ENCODE data around the gene TPI1. TPM values are rescaled to one million over a fixed set of nuclear protein-coding genes. Genes with fewer than 3 reads are reported as not detected.
A peak's percentile ranks its signal among the peaks of the same experiment; 100 is the strongest.

The TPI1 gene
- total and polyA plus RNA-seq, 2 of the 8 experiments (the other 6 are each of a cell fraction or from before 2014, with no cell fraction given), result 910 to 3,018 TPM

DNA sequence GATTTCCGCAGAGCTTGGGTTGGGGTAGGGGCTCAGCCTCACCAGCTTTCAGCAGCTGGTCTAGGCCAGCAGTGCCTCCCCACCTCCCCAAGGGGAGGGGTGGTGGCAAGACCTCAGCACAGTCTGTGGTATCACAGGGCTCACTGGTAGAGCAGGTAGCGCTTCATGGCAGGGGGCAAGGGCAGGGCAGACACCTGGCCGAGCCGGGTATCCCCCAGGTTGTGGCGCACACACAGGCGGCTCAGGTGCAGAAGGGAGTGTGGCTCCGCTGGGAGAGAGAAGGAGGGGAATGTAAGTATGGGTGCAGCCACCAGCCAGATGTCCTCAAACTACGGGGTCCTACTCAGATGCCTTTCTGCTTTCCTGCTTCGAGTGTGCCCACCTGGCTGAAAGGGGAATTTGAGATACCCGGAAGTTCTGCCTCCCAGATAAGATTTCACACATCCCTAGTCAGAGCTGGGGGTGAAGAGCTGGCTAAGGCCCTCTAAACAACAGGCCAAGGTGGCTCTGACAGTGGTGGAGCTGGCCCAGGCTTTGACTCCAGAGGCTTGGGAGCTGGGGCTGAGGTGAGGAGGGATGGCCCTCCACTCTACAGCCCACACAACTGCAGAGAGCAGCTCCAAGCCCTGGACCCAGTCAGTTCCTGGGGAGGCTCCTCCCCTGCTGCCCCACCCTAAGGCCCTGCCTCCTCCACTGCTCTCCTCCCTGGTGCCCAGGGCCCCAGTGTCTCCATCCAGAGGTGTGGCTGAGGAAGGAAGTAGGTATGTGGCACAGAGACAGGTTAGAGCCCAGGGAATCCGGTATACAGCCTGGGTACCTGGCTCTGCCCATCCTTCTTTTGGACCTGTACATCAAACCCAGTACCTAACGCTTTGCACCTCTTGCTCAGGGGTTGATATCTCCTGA lies 4.0 kb downstream of the TPI1 start (continued):
- TF ChIP-seq RFX5 (IDR thresholded peaks at IDR 0.05; ENCODE audit: borderline replicate concordance, low read depth, low read length), result no peak
- TF ChIP-seq, protein P1, sequence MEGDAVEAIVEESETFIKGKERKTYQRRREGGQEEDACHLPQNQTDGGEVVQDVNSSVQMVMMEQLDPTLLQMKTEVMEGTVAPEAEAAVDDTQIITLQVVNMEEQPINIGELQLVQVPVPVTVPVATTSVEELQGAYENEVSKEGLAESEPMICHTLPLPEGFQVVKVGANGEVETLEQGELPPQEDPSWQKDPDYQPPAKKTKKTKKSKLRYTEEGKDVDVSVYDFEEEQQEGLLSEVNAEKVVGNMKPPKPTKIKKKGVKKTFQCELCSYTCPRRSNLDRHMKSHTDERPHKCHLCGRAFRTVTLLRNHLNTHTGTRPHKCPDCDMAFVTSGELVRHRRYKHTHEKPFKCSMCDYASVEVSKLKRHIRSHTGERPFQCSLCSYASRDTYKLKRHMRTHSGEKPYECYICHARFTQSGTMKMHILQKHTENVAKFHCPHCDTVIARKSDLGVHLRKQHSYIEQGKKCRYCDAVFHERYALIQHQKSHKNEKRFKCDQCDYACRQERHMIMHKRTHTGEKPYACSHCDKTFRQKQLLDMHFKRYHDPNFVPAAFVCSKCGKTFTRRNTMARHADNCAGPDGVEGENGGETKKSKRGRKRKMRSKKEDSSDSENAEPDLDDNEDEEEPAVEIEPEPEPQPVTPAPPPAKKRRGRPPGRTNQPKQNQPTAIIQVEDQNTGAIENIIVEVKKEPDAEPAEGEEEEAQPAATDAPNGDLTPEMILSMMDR (IDR thresholded peaks at IDR 0.05; ENCODE audit: control extremely low read depth in 1 of 3, insufficient read depth in 1 of 3, low read depth in 1 of 3, low read length in 3 of 3), result no peak
- TF ChIP-seq CBX5 (IDR thresholded peaks at IDR 0.05; ENCODE audit: low read depth, low read length), result no peak
- TF ChIP-seq BRCA1 (IDR thresholded peaks at IDR 0.05; ENCODE audit: low read depth, low read length), result no peak
- no peak for TF ChIP-seq CHD2 (IDR thresholded peaks at IDR 0.05; ENCODE audit: low read length)
- TF ChIP-seq, protein P2, sequence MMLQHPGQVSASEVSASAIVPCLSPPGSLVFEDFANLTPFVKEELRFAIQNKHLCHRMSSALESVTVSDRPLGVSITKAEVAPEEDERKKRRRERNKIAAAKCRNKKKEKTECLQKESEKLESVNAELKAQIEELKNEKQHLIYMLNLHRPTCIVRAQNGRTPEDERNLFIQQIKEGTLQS (IDR thresholded peaks at IDR 0.05; ENCODE audit: insufficient read depth, low read depth, low read length), result no peak
- TF ChIP-seq SIN3A (conservative IDR thresholded peaks at IDR 0.05 in 1 of 2, IDR thresholded peaks at IDR 0.05 in 1 of 2; ENCODE audit: low read depth in 1 of 2, low read length in 2 of 2), result no peak
- TF ChIP-seq KDM1A (IDR thresholded peaks at IDR 0.05; ENCODE audit: borderline replicate concordance, low read length), result no peak
- TF ChIP-seq NANOG (IDR thresholded peaks at IDR 0.05; ENCODE audit: insufficient read depth, low read depth, low read length, poor library complexity, severe bottlenecking), result no peak
- TF ChIP-seq EGR1 (IDR thresholded peaks at IDR 0.05; ENCODE audit: borderline replicate concordance, low read depth, low read length), result no peak
- peak in 1 of 2 experiments; percentile 84; a peak in 2 of 3 replicates for TF ChIP-seq POLR2A (IDR thresholded peaks at IDR 0.05; ENCODE audit: control extremely low read depth in 1 of 2, low read depth in 2 of 2, low read length in 2 of 2)

All from H1 (cell line).